Myocyte (in vitro differentiated cells): ENCODE data around the gene COG4. TPM values are rescaled to one million over a fixed set of nuclear protein-coding genes. Genes with fewer than 3 reads are reported as not detected.
"Not testable (repeated sequence)": the region's sequence is repeated elsewhere in the genome, so short reads cannot be mapped to it uniquely, and the experiment has no call there.

Experiments
- DNase-seq: peaks from one replicate; pipeline ENCODE4 v3.0.0-alpha.2; 2012; ENCODE audit warnings: low read depth
- total RNA-seq: library from RNA; depleted of rRNA; stranded (reverse); fragments of >200 nt; gene quantifications from 2 replicates; pipeline ENCODE4 v1.2.3, GENCODE V29; 2014

The COG4 gene
- total RNA-seq, 1 donor from 2014 or later: 63.1 TPM

GRCh38 chr16:70457446-70458166 lies 65.7 kb downstream of the COG4 start:
- DNase-seq: no peak

- no peak for DNase-seq
Measured at GRCh38 chr16:70455910-70456309, 67.4 kb downstream of the COG4 start.

- peak; percentile 76 for DNase-seq
Measured at GRCh38 chr16:70454222-70455034, 68.9 kb downstream of the COG4 start, which contains the start of gene FCSK. Gene FCSK (plus strand): TSS chr16:70454595. CDS start chr16:70463191, 8,596 bp downstream.

GRCh38 chr16:70453892-70454221 lies 69.5 kb downstream of the COG4 start:
- DNase-seq: peak; percentile 72

- DNase-seq: no peak
Measured at GRCh38 chr16:70453117-70453891, 70.0 kb downstream of the COG4 start.

GRCh38 chr16:70451004-70451340 lies 72.4 kb downstream of the COG4 start:
- not testable (repeated sequence) for DNase-seq

- DNase-seq: not testable (repeated sequence)
Measured at GRCh38 chr16:70450142-70451003, 73.0 kb downstream of the COG4 start.

GRCh38 chr16:70448075-70448474 lies 75.3 kb downstream of the COG4 start:
- DNase-seq: no peak

GRCh38 chr16:70444249-70445063 lies 78.9 kb downstream of the COG4 start:
- no peak for DNase-seq

GRCh38 chr16:70442344-70442743 lies 81.0 kb downstream of the COG4 start:
- no peak for DNase-seq

- no peak for DNase-seq
Measured at GRCh38 chr16:70441406-70441990, 81.9 kb downstream of the COG4 start.

GRCh38 chr16:70440009-70440692 lies 83.2 kb downstream of the COG4 start:
- DNase-seq: no peak

GRCh38 chr16:70438969-70439862 lies 84.1 kb downstream of the COG4 start, which contains the start of gene ST3GAL2:
Gene ST3GAL2 (minus strand): TSS chr16:70439100. CDS start chr16:70398530, 40,570 bp downstream.
- peak; percentile 96 for DNase-seq

GRCh38 chr16:70438585-70438968 lies 84.8 kb downstream of the COG4 start:
- no peak for DNase-seq

GRCh38 chr16:70437582-70438557 lies 85.5 kb downstream of the COG4 start:
- peak; percentile 26 for DNase-seq

GRCh38 chr16:70437017-70437581 lies 86.3 kb downstream of the COG4 start:
- DNase-seq: peak; percentile 55
